ENCODE data around the gene NDST3.
"Not testable (repeated sequence)": the region's sequence is repeated elsewhere in the genome, so short reads cannot be mapped to it uniquely, and the experiment has no call there.

Gene NDST3

GRCh38 chr4:118296729-118297128 is 262.4 kb downstream of the NDST3 start:
- in situ Hi-C loops (cut with MboI; ENCODE audit: low sequenced_read_pairs), result no loop called here

DNA sequence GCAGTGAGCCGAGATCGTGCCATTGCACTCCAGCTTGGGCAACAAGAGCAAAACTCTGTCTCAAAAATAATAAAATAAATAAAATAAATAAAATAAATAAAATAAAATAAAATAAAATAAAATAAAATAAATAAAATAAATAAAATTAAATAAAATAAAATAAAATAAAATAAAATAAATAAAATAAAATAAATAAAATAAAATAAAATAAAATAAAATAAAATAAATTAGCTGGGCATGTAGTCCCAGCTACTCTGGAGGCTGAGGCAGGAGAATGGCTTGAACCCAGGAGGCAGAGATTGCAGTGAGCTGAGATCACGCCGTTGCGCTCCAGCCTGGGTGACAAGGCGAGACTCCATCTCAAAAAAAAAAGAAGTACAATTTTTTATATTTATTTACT is 265.3 kb downstream of the NDST3 start:
- in situ Hi-C loops (cut with MboI; ENCODE audit: low sequenced_read_pairs), result not testable (repeated sequence)

DNA sequence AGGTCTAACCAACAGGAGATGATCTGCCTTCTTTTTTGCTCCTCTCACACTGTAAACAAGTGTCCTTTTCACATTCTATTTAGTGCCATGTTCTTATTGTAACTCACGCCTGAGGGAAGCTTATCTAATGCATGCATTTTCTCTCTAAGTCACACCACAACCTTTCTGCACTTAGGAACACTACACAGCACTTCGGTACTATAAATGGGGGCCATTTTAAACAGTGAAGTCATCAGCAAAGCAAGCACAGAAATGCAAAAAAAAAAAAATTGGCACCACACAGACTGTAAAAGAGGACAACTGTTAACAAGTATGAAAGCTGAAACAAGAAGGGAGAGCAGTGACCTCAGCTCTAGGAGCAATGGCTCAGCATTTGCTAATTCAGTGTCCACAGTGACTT is 273.4 kb downstream of the NDST3 start:
- in situ Hi-C loops (cut with MboI; ENCODE audit: low sequenced_read_pairs), result no loop called here
